A549 (cell line): Measurements from ENCODE around the gene MAP3K12. TPM values are rescaled to one million over a fixed set of nuclear protein-coding genes. Genes with fewer than 3 reads are reported as not detected.
"Not testable (repeated sequence)": the region's sequence is repeated elsewhere in the genome, so short reads cannot be mapped to it uniquely, and the experiment has no call there.

Experiments used
- ATAC-seq, 2 experiments: fragments of 200-7000 bp in 1 of 2; fragments of >200 bp in 1 of 2; cut with Nextera tagmentation in 1 of 2; cut with Tn5 transposase in 1 of 2; 3 replicates each; pipeline versions ENCODE4 v1.8.0 to v1.9.1; 2018 to 2020; ENCODE audit warnings: mild to moderate bottlenecking in 1 of 2, moderate library complexity in 1 of 2
- CTCF ChIA-PET: fragments of 300-600 bp; sonication (Branson Sonifier 250); formaldehyde crosslinking; extraction: SDS; loops from one replicate; lab custom pipeline; 2021; ENCODE audit warnings: antibody characterized with exemption, inconsistent platforms; lab: Yijun Ruan, JAX
- POLR2A ChIA-PET: fragments of 350-600 bp; formaldehyde crosslinking; extraction: SDS; loops from one replicate; lab custom pipeline; 2021; ENCODE audit warnings: antibody characterized with exemption, inconsistent platforms; lab: Yijun Ruan, JAX
- DNase-seq, 2 experiments: peaks; one replicate each; pipeline versions ENCODE4 v3.0.0 to v3.0.0-alpha.2; 2011 to 2016; ENCODE audit warnings: low read depth in 1 of 2, low spot score in 1 of 2
- FAIRE-seq: peaks from 2 replicates; lab custom pipeline; 2011; peaks lifted over from hg19 to GRCh38; lab: Jason Lieb, UNC
- H3K27ac ChIP-seq, 2 experiments: fragments of >200 bp; sonication (Bioruptor Twin); formaldehyde crosslinking; 3 replicates each; pipeline ENCODE4 v1.5.1; 2016 to 2017
- H3K4me1 ChIP-seq: fragments of >200 bp; sonication (Bioruptor Twin); formaldehyde crosslinking; 3 replicates; pipeline ENCODE4 v1.6.1; 2016
- H3K4me2 ChIP-seq: fragments of >200 bp; sonication (Bioruptor Twin); formaldehyde crosslinking; 3 replicates; pipeline ENCODE4 v1.6.1; 2016
- H3K4me3 ChIP-seq: fragments of >200 bp; sonication (Bioruptor Twin); formaldehyde crosslinking; 3 replicates; pipeline ENCODE4 v1.5.1; 2016
- H3K9me3 ChIP-seq: fragments of >200 bp; sonication (Bioruptor Twin); formaldehyde crosslinking; 3 replicates; pipeline ENCODE4 v1.6.1; 2016
- CEBPB ChIP-seq, 2 experiments: fragments of >200 bp in 1 of 2; sonication (Bioruptor Twin) in 1 of 2; formaldehyde crosslinking in 1 of 2; IDR thresholded peaks; 2 replicates each; pipeline ENCODE4 v1.6.1; 2012 to 2016
- CHD2 ChIP-seq: fragments of 150-350 bp; IDR thresholded peaks from 2 replicates; pipeline ENCODE4 v1.6.1; 2014; ENCODE audit warnings: low read length; ENCODE audit not compliant: partially characterized antibody
- CTCF ChIP-seq: fragments of >200 bp; sonication (Bioruptor Twin); formaldehyde crosslinking; IDR thresholded peaks from 3 replicates; pipeline ENCODE4 v1.5.1; 2016
- FOSB ChIP-seq: fragments of 250-450 bp; sonication (Bioruptor Pico); IDR thresholded peaks from 2 replicates; pipeline ENCODE4 v1.5.0; 2020; ENCODE audit warnings: mild to moderate bottlenecking, moderate library complexity
- FOSL2 ChIP-seq, 2 experiments: fragments of 450-650 bp in 1 of 2; fragments of >200 bp in 1 of 2; sonication (Bioruptor Twin) in 1 of 2; formaldehyde crosslinking; IDR thresholded peaks; 2 replicates each; pipeline versions ENCODE4 v1.5.0 to v1.6.1; 2016 to 2020; ENCODE audit warnings: mild to moderate bottlenecking in 1 of 2, moderate library complexity in 1 of 2
- FOXS1 ChIP-seq: fragments of 250-450 bp; sonication (Bioruptor Pico); IDR thresholded peaks from 2 replicates; pipeline ENCODE4 v1.5.0; 2020; ENCODE audit warnings: mild to moderate bottlenecking, moderate library complexity
- GATA3 ChIP-seq: IDR thresholded peaks from 2 replicates; pipeline ENCODE4 v1.6.1; 2012; ENCODE audit warnings: borderline replicate concordance
- HDAC2 ChIP-seq: fragments of 200-600 bp; sonication (generic); IDR thresholded peaks from 2 replicates; pipeline ENCODE4 v1.6.1; 2016
- HOXB13 ChIP-seq: fragments of 250-450 bp; sonication (Bioruptor Pico); IDR thresholded peaks from 2 replicates; pipeline ENCODE4 v1.5.0; 2020; ENCODE audit warnings: low read depth, mild to moderate bottlenecking, moderate library complexity
- JUNB ChIP-seq: fragments of >200 bp; sonication (Bioruptor Twin); formaldehyde crosslinking; IDR thresholded peaks from 2 replicates; pipeline ENCODE4 v1.6.1; 2016
- KDM1A ChIP-seq: fragments of 200-600 bp; sonication (generic); IDR thresholded peaks from 2 replicates; pipeline ENCODE4 v1.6.1; 2016; ENCODE audit warnings: low read depth, mild to moderate bottlenecking
- MAFK ChIP-seq: fragments of 450-650 bp; IDR thresholded peaks from 2 replicates; pipeline ENCODE4 v1.6.1; 2014; ENCODE audit not compliant: partially characterized antibody
- MAX ChIP-seq: IDR thresholded peaks from 2 replicates; pipeline ENCODE4 v1.6.1; 2012
- MAZ ChIP-seq: fragments of 150-350 bp; IDR thresholded peaks from 2 replicates; pipeline ENCODE4 v1.6.1; 2014; ENCODE audit warnings: antibody characterized with exemption, low read depth, low read length, borderline replicate concordance
- NFE2L2 ChIP-seq: fragments of 150-350 bp; conservative IDR thresholded peaks from 2 replicates; pipeline ENCODE4 v1.6.1; 2014; ENCODE audit warnings: low read length
- NR3C1 ChIP-seq: fragments of >200 bp; sonication (Bioruptor Twin); formaldehyde crosslinking; IDR thresholded peaks from 3 replicates; pipeline ENCODE4 v1.6.1; 2017
- PHF8 ChIP-seq: fragments of 200-600 bp; sonication (generic); IDR thresholded peaks from 2 replicates; pipeline ENCODE4 v1.6.1; 2016; ENCODE audit warnings: low read depth, mild to moderate bottlenecking, antibody characterized with exemption, moderate library complexity, borderline replicate concordance
- POLR2AphosphoS2 ChIP-seq: conservative IDR thresholded peaks from 2 replicates; pipeline ENCODE4 v1.6.1; 2012; ENCODE audit warnings: low read length, improper control_type of control experiment, inconsistent platforms
- RCOR1 ChIP-seq: fragments of 150-350 bp; IDR thresholded peaks from 2 replicates; pipeline ENCODE4 v1.6.1; 2014; ENCODE audit warnings: antibody characterized with exemption, low read length, low read depth
- RFX5 ChIP-seq: fragments of 450-650 bp; IDR thresholded peaks from 2 replicates; pipeline ENCODE4 v1.7.1; 2014; ENCODE audit warnings: antibody characterized with exemption, mild to moderate bottlenecking, moderate library complexity
- SREBF2 ChIP-seq: fragments of 450-650 bp; IDR thresholded peaks from 2 replicates; pipeline ENCODE4 v1.6.1; 2014; ENCODE audit warnings: mild to moderate bottlenecking, moderate library complexity
- TFCP2L1 ChIP-seq: fragments of 250-450 bp; sonication (Bioruptor Pico); IDR thresholded peaks from 2 replicates; pipeline ENCODE4 v1.5.0; 2021; ENCODE audit warnings: mild to moderate bottlenecking
- ZC3H11A ChIP-seq: fragments of 450-650 bp; IDR thresholded peaks from 2 replicates; pipeline ENCODE4 v1.6.1; 2014; ENCODE audit warnings: antibody characterized with exemption, mild to moderate bottlenecking
- ZNF302 ChIP-seq: fragments of 250-450 bp; sonication (Bioruptor Pico); IDR thresholded peaks from 2 replicates; pipeline ENCODE4 v1.9.0; 2021; ENCODE audit warnings: inconsistent platforms, mild to moderate bottlenecking, moderate library complexity
- WGBS: methylation state at CpG from one replicate; pipeline ENCODE4 v1.1.6; 2017; ENCODE audit errors: missing lambda C conversion rate; 5-methylcytosine and 5-hydroxymethylcytosine counted together
- polyA plus RNA-seq, 4 experiments: library from polyadenylated mRNA; depleted of rRNA in 3 of 4; stranded (reverse); fragments of >200 nt; fragmentation: RNase III in 1 of 4; extraction: RNeasy Plus Mini Kit Qiagen cat#74134 plus additional on column Dnase treatment in 1 of 4; gene quantifications; 2 replicates in 3 of 4; 3 replicates in 1 of 4; pipeline ENCODE4 v1.2.3, GENCODE V29; 2011 to 2017
- TF ChIP-seq, protein P1 (sequence below): fragments of 200-600 bp; sonication (generic); IDR thresholded peaks from 2 replicates; pipeline ENCODE4 v1.6.1; 2016; ENCODE audit warnings: antibody characterized with exemption, mild to moderate bottlenecking, moderate library complexity
- TF ChIP-seq, protein P2 (sequence below): IDR thresholded peaks from 2 replicates; pipeline ENCODE4 v1.6.1; 2012

The MAP3K12 gene
- polyA plus RNA-seq, 2 of the 4 experiments (the other 2 are of a cell fraction), result 18.7 to 21.9 TPM

GRCh38 chr12:53482626-53483168, 16.6 kb downstream of the MAP3K12 start:
- CTCF ChIA-PET, result interaction anchor here (0.7 to 3.4 kb wide), 9 partner anchors 10 to 162 kb away, joined by 3 to 24 read pairs (median 6); partner anchors contain the start of genes AAAS and NPFF
- TF ChIP-seq, protein P1, sequence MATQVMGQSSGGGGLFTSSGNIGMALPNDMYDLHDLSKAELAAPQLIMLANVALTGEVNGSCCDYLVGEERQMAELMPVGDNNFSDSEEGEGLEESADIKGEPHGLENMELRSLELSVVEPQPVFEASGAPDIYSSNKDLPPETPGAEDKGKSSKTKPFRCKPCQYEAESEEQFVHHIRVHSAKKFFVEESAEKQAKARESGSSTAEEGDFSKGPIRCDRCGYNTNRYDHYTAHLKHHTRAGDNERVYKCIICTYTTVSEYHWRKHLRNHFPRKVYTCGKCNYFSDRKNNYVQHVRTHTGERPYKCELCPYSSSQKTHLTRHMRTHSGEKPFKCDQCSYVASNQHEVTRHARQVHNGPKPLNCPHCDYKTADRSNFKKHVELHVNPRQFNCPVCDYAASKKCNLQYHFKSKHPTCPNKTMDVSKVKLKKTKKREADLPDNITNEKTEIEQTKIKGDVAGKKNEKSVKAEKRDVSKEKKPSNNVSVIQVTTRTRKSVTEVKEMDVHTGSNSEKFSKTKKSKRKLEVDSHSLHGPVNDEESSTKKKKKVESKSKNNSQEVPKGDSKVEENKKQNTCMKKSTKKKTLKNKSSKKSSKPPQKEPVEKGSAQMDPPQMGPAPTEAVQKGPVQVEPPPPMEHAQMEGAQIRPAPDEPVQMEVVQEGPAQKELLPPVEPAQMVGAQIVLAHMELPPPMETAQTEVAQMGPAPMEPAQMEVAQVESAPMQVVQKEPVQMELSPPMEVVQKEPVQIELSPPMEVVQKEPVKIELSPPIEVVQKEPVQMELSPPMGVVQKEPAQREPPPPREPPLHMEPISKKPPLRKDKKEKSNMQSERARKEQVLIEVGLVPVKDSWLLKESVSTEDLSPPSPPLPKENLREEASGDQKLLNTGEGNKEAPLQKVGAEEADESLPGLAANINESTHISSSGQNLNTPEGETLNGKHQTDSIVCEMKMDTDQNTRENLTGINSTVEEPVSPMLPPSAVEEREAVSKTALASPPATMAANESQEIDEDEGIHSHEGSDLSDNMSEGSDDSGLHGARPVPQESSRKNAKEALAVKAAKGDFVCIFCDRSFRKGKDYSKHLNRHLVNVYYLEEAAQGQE, result 0 out of 2 replicates have a peak, but pooled peaks have one; percentile 17
- TF ChIP-seq TFCP2L1, result 0 out of 2 replicates have a peak, but pooled peaks have one; percentile 7
- TF ChIP-seq RFX5, result no peak
- no peak for TF ChIP-seq ZNF302 (CRISPR knock-in tag)
- TF ChIP-seq NR3C1, result no peak
- peak; percentile 27 for TF ChIP-seq POLR2AphosphoS2
- 94% methylated on average over 17 of the region's 18 CpGs for WGBS

GRCh38 chr12:53481939-53482586, 17.2 kb downstream of the MAP3K12 start:
- WGBS, result 83% methylated on average over 9 of the region's 9 CpGs
- DNase-seq (peak; percentile 62 to 63), ATAC-seq (peak; percentile 30 to 45)
- H3K4me2 ChIP-seq, result no peak overlapping the region
- H3K4me3 ChIP-seq, result no peak overlapping the region
- H3K9me3 ChIP-seq, result no peaks in the 10 kb centered on the region
- peaks cover 36% of the 10 kb centered on the region for H3K4me1 ChIP-seq
- TF ChIP-seq, protein P2, sequence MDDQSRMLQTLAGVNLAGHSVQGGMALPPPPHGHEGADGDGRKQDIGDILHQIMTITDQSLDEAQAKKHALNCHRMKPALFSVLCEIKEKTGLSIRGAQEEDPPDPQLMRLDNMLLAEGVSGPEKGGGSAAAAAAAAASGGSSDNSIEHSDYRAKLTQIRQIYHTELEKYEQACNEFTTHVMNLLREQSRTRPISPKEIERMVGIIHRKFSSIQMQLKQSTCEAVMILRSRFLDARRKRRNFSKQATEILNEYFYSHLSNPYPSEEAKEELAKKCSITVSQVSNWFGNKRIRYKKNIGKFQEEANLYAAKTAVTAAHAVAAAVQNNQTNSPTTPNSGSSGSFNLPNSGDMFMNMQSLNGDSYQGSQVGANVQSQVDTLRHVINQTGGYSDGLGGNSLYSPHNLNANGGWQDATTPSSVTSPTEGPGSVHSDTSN, result no peak
- TF ChIP-seq CTCF (0 out of 3 replicates have a peak, but pooled peaks have one; percentile 4), NFE2L2 (no peak), ZC3H11A (no peak), FOXS1 (CRISPR knock-in tag) (no peak), MAZ (no peak), CEBPB (IDR thresholded peaks at IDR 0.05) (no peak), FOSB (CRISPR knock-in tag) (0 out of 2 replicates have a peak, but pooled peaks have one; percentile 32), FOSL2 (IDR thresholded peaks at IDR 0.05) (no peak), FOSL2 (CRISPR knock-in tag; IDR thresholded peaks at IDR 0.05) (no peak), MAX (0 out of 2 replicates have a peak, but pooled peaks have one; percentile 21), HDAC2 (no peak), CHD2 (no peak), NR3C1 (no peak), PHF8 (no peak), GATA3 (no peak), KDM1A (no peak), JUNB (no peak), RCOR1 (no peak), TFCP2L1 (peak; percentile 46; the same call in 1 of the 2 replicates), HOXB13 (CRISPR knock-in tag) (no peak), SREBF2 (no peak), MAFK (no peak)
- TF ChIP-seq, all 56 proteins: peak for 4
- CTCF ChIA-PET, result interaction anchor here (0.7 to 3.4 kb wide), 11 partner anchors 9 to 161 kb away, joined by 3 to 24 read pairs (median 6); partner anchors contain the start of genes AAAS and NPFF
- POLR2A ChIA-PET, result interaction anchor here (0.6 to 6.9 kb wide), 7 partner anchors 9 to 160 kb away, joined by 3 to 34 read pairs (median 5); partner anchors contain the start of genes AAAS, MAP3K12 and TARBP2
- no peak for FAIRE-seq
- no peak overlapping the region for H3K27ac ChIP-seq

More at GRCh38 chr12:53482626-53483168, 16.6 kb downstream of the MAP3K12 start:
- Histone ChIP-seq H3K4me1 (peaks cover 32% of the 10 kb centered on the region), H3K9me3 (no peaks in the 10 kb centered on the region), H3K4me3 (no peak overlapping the region), H3K4me2 (no peak overlapping the region), H3K27ac (no peak overlapping the region)
- no peak for FAIRE-seq
- POLR2A ChIA-PET, result interaction anchor here (1.1 to 6.9 kb wide), 7 partner anchors 8 to 158 kb away, joined by 3 to 34 read pairs (median 5); partner anchors contain the start of genes MAP3K12 and TARBP2
- ATAC-seq, result peak; percentile 0 to 1; a peak in 3 of 6 replicates
- DNase-seq, result no peak

DNA sequence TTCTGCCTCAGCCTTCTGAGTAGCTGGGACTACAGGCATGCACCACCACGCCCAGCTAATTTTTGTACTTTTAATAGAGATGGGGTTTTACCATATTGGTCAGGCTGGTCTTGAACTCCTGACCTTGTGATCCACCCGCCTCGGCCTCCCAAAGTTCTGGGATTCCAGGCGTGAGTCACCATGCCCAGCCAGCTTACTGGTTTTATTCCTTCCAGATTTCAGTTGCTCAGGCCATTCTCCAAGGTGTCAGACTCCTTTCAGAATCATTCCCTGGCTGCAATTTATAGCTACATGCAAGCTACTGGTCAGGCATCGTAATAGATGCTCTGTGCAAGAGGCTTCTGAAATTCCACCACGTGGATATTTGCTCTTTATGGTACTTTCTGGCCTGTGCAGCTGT, 17.8 kb downstream of the MAP3K12 start:
- 66% methylated on average over 6 of the region's 6 CpGs for WGBS
- peaks cover 42% of the 10 kb centered on the region for H3K4me1 ChIP-seq
- ChIA-PET CTCF (interaction anchor here (0.9 to 3.4 kb wide), 10 partner anchors 9 to 160 kb away, joined by 3 to 24 read pairs (median 6); partner anchors contain the start of genes AAAS and NPFF), POLR2A (interaction anchor here (0.6 to 6.9 kb wide), 6 partner anchors 9 to 160 kb away, joined by 4 to 34 read pairs (median 9); partner anchors contain the start of genes AAAS, MAP3K12 and TARBP2)
- not testable (repeated sequence) for H3K4me3 ChIP-seq, H3K4me2 ChIP-seq, DNase-seq, ATAC-seq, H3K27ac ChIP-seq, FAIRE-seq, H3K9me3 ChIP-seq
